ENCODE results near the gene HDAC4.

The HDAC4 gene

GRCh38 chr2:239139101-239139500, 261.7 kb downstream of the HDAC4 start:
- TF ChIP-seq CTCF (IDR thresholded peaks at IDR 0.05; ENCODE audit: insufficient read depth, low read depth, low read length, missing control alignments): no peak
- H3K4me3 ChIP-seq (ENCODE audit: low read depth, low read length): no peak overlapping the region
- no peak for DNase-seq (ENCODE audit: low read depth)

GRCh38 chr2:239138610-239139009, 262.2 kb downstream of the HDAC4 start:
- no peak for DNase-seq (ENCODE audit: low read depth)
- H3K4me3 ChIP-seq (ENCODE audit: low read depth, low read length): no peak overlapping the region
- no peak for TF ChIP-seq CTCF (IDR thresholded peaks at IDR 0.05; ENCODE audit: insufficient read depth, low read depth, low read length, missing control alignments)

GRCh38 chr2:239137898-239138283, 262.9 kb downstream of the HDAC4 start:
- TF ChIP-seq CTCF (IDR thresholded peaks at IDR 0.05; ENCODE audit: insufficient read depth, low read depth, low read length, missing control alignments): no peak
- DNase-seq (ENCODE audit: low read depth): no peak
- no peak overlapping the region for H3K4me3 ChIP-seq (ENCODE audit: low read depth, low read length)

- H3K4me3 ChIP-seq (ENCODE audit: low read depth, low read length): no peak overlapping the region
- no peak for TF ChIP-seq CTCF (IDR thresholded peaks at IDR 0.05; ENCODE audit: insufficient read depth, low read depth, low read length, missing control alignments)
Observed at GRCh38 chr2:239137165-239137897, 263.5 kb downstream of the HDAC4 start.

GRCh38 chr2:239136762-239137161, 264.1 kb downstream of the HDAC4 start:
- TF ChIP-seq CTCF (IDR thresholded peaks at IDR 0.05; ENCODE audit: insufficient read depth, low read depth, low read length, missing control alignments): no peak
- DNase-seq (ENCODE audit: low read depth): no peak
- H3K4me3 ChIP-seq (ENCODE audit: low read depth, low read length): no peak overlapping the region

More at GRCh38 chr2:239137165-239137897, 263.5 kb downstream of the HDAC4 start:
- DNase-seq (ENCODE audit: low read depth): no peak

GRCh38 chr2:239136203-239136602, 264.6 kb downstream of the HDAC4 start:
- TF ChIP-seq CTCF (IDR thresholded peaks at IDR 0.05; ENCODE audit: insufficient read depth, low read depth, low read length, missing control alignments): no peak
- no peak for DNase-seq (ENCODE audit: low read depth)
- H3K4me3 ChIP-seq (ENCODE audit: low read depth, low read length): no peak overlapping the region

- no peak for DNase-seq (ENCODE audit: low read depth)
- no peak for TF ChIP-seq CTCF (IDR thresholded peaks at IDR 0.05; ENCODE audit: insufficient read depth, low read depth, low read length, missing control alignments)
Observed at GRCh38 chr2:239135531-239135930, 265.3 kb downstream of the HDAC4 start.

More at GRCh38 chr2:239135531-239135930, 265.3 kb downstream of the HDAC4 start:
- H3K4me3 ChIP-seq (ENCODE audit: low read depth, low read length): no peak overlapping the region

Data from GM12865 (cell line).